Trophoblast cell (in vitro differentiated cells and primary cell): Measurements from ENCODE around the gene SPIN1.
"Not testable (repeated sequence)": the region's sequence is repeated elsewhere in the genome, so short reads cannot be mapped to it uniquely, and the experiment has no call there.

Experiments
- DNase-seq, 2 donors: peaks; one replicate each; pipeline ENCODE4 v3.0.0-alpha.2; 2016
- H2AFZ ChIP-seq: 2 replicates; pipeline ENCODE4 v1.6.1; 2013; ENCODE audit warnings: low read length, moderate library complexity, mild to moderate bottlenecking; ENCODE audit not compliant: insufficient read depth, poor library complexity
- H2AK5ac ChIP-seq: 2 replicates; pipeline ENCODE4 v1.6.1; 2013; ENCODE audit warnings: mild to moderate bottlenecking, low read length
- H2BK120ac ChIP-seq: 2 replicates; pipeline ENCODE4 v1.6.1; 2013; ENCODE audit warnings: low read length, mild to moderate bottlenecking, moderate library complexity; ENCODE audit not compliant: insufficient read depth, poor library complexity
- H2BK12ac ChIP-seq: 2 replicates; pipeline ENCODE4 v1.6.1; 2013; ENCODE audit warnings: mild to moderate bottlenecking, low read length, moderate library complexity
- H2BK5ac ChIP-seq: 2 replicates; pipeline ENCODE4 v1.6.1; 2013; ENCODE audit warnings: low read length, low read depth, moderate library complexity, mild to moderate bottlenecking; ENCODE audit not compliant: poor library complexity
- H3K14ac ChIP-seq: 2 replicates; pipeline ENCODE4 v1.6.1; 2013; ENCODE audit warnings: mild to moderate bottlenecking, low read length
- H3K18ac ChIP-seq: 2 replicates; pipeline ENCODE4 v1.6.1; 2013; ENCODE audit warnings: mild to moderate bottlenecking, low read length
- H3K23ac ChIP-seq: 2 replicates; pipeline ENCODE4 v1.6.1; 2013; ENCODE audit warnings: low read length
- H3K27ac ChIP-seq: 2 replicates; pipeline ENCODE4 v1.5.1; 2013; ENCODE audit warnings: low read depth, mild to moderate bottlenecking, inconsistent platforms, low read length, moderate library complexity
- H3K27me3 ChIP-seq: 2 replicates; pipeline ENCODE4 v1.6.1; 2013; ENCODE audit warnings: inconsistent platforms, mild to moderate bottlenecking, low read length, moderate library complexity; ENCODE audit not compliant: insufficient read depth
- H3K36me3 ChIP-seq, 2 experiments: 1 replicate in 1 of 2; 2 replicates in 1 of 2; pipeline ENCODE4 v1.6.1; 2013; ENCODE audit warnings: low read length in 2 of 2, mild to moderate bottlenecking in 2 of 2, moderate library complexity in 1 of 2; ENCODE audit not compliant: insufficient read depth in 2 of 2, control insufficient read depth in 1 of 2
- H3K4ac ChIP-seq: 2 replicates; pipeline ENCODE4 v1.6.1; 2013; ENCODE audit warnings: low read depth, mild to moderate bottlenecking, low read length, moderate library complexity
- H3K4me1 ChIP-seq, 2 experiments: 1 replicate in 1 of 2; 2 replicates in 1 of 2; pipeline ENCODE4 v1.6.1; 2013; ENCODE audit warnings: low read length in 2 of 2, mild to moderate bottlenecking in 2 of 2, moderate library complexity in 1 of 2; ENCODE audit not compliant: insufficient read depth in 2 of 2, control insufficient read depth in 1 of 2
- H3K4me2 ChIP-seq: 2 replicates; pipeline ENCODE4 v1.6.1; 2013; ENCODE audit warnings: inconsistent platforms, mild to moderate bottlenecking, low read length, moderate library complexity
- H3K4me3 ChIP-seq: 2 replicates; pipeline ENCODE4 v1.5.1; 2013; ENCODE audit warnings: mild to moderate bottlenecking, low read depth, low read length, inconsistent platforms
- H3K79me1 ChIP-seq: one replicate; pipeline ENCODE4 v1.6.1; 2013; ENCODE audit warnings: low read length
- H3K79me2 ChIP-seq: 2 replicates; pipeline ENCODE4 v1.6.1; 2013; ENCODE audit warnings: low read length, mild to moderate bottlenecking; ENCODE audit not compliant: control insufficient read depth, insufficient read depth, poor library complexity
- H3K9ac ChIP-seq: 2 replicates; pipeline ENCODE4 v1.6.1; 2013; ENCODE audit warnings: mild to moderate bottlenecking, low read length
- H3K9me3 ChIP-seq: 2 replicates; pipeline ENCODE4 v1.6.1; 2013; ENCODE audit warnings: low read depth, mild to moderate bottlenecking, control low read depth, inconsistent platforms, low read length; ENCODE audit not compliant: insufficient read depth
- H4K12ac ChIP-seq: 2 replicates; pipeline ENCODE4 v1.6.1; 2013; ENCODE audit warnings: low read depth, mild to moderate bottlenecking, low read length, moderate library complexity
- H4K8ac ChIP-seq: 2 replicates; pipeline ENCODE4 v1.6.1; 2013; ENCODE audit warnings: low read depth, mild to moderate bottlenecking, low read length, moderate library complexity
- H4K91ac ChIP-seq: one replicate; pipeline ENCODE4 v1.6.1; 2013; ENCODE audit warnings: low read depth, mild to moderate bottlenecking, low read length, moderate library complexity
- WGBS: extraction: QIAGEN DNeasy Blood & Tissue Kit; methylation state at CpG from one replicate; pipeline ENCODE4 v1.1.7; 2013; ENCODE audit warnings: missing lambda C conversion rate; ENCODE audit not compliant: insufficient read length, insufficient coverage; ENCODE audit errors: extremely low coverage; 5-methylcytosine and 5-hydroxymethylcytosine counted together

The SPIN1 gene

DNA sequence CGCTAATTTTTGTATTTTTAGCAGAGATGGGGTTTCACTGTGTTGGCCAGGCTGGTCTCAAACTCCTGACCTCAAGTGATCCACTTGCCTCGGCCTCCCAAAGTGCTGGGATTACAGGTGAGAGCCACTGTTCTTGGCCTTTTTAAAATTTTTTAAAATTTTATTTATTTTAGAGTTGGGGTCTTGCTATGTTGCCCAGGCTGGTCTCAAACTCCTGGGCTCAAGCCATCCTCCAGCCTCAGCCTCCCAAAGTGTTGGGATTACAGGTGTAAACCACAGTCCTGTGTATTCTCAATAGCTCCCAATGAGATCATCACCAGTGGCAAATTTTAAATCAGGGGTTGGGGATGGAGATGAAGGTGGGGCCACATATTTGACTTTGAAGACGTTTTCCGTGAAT lies 2.1 kb upstream of the SPIN1 start:
- not testable (repeated sequence) for H3K4me2 ChIP-seq

GRCh38 chr9:88387036-88387551 lies 1.1 kb upstream of the SPIN1 start:
- H2BK120ac ChIP-seq, result no peak overlapping the region
- H3K4me1 ChIP-seq, result peaks cover 3 to 11% of the 10 kb centered on the region in 2 experiments
- no CpG with 5 or more reads among the region's 14 CpGs for WGBS
- peaks cover 14% of the 10 kb centered on the region for H3K79me1 ChIP-seq
- H3K23ac ChIP-seq, result no peak overlapping the region
- H3K27ac ChIP-seq, result peak overlapping the region; percentile 93
- H4K8ac ChIP-seq, result peak overlapping the region; percentile 97
- peaks cover 21% of the 10 kb centered on the region for H3K79me2 ChIP-seq
- H3K9me3 ChIP-seq, result peaks cover 1% of the 10 kb centered on the region
- H3K4me2 ChIP-seq, result peak overlapping the region; percentile 79
- H2BK12ac ChIP-seq, result no peak overlapping the region
- no peak overlapping the region for H4K12ac ChIP-seq
- peak overlapping the region; percentile 92 for H4K91ac ChIP-seq
- H3K36me3 ChIP-seq, result peaks cover 0 to 5% of the 10 kb centered on the region in 2 experiments
- H3K14ac ChIP-seq, result peak overlapping the region; percentile 88
- no peak overlapping the region for H2AK5ac ChIP-seq
- H3K27me3 ChIP-seq, result no peaks in the 10 kb centered on the region
- peak overlapping the region; percentile 78 for H3K4me3 ChIP-seq
- DNase-seq, result peak in 1 of 2 donors; percentile 59
- peak overlapping the region; percentile 89 for H3K9ac ChIP-seq
- peak overlapping the region; percentile 98 for H3K18ac ChIP-seq
- H3K4ac ChIP-seq, result no peak overlapping the region
- H2BK5ac ChIP-seq, result peak overlapping the region; percentile 93
- H2AFZ ChIP-seq, result peak overlapping the region; percentile 53

More for the DNA sequence above, 2.1 kb upstream of the SPIN1 start:
- not testable (repeated sequence) for H2BK12ac ChIP-seq, H2AK5ac ChIP-seq, H4K12ac ChIP-seq, H2BK120ac ChIP-seq, H3K36me3 ChIP-seq, H3K4me3 ChIP-seq, H3K4ac ChIP-seq, H3K9me3 ChIP-seq, DNase-seq, H3K18ac ChIP-seq, H4K8ac ChIP-seq, H3K23ac ChIP-seq, H3K14ac ChIP-seq, H3K9ac ChIP-seq, H4K91ac ChIP-seq, H3K4me1 ChIP-seq, H3K27me3 ChIP-seq, H2AFZ ChIP-seq, H2BK5ac ChIP-seq, H3K27ac ChIP-seq
- H3K79me2 ChIP-seq, result peaks cover 17% of the 10 kb centered on the region
- peaks cover 14% of the 10 kb centered on the region for H3K79me1 ChIP-seq
- WGBS, result no CpG with 5 or more reads among the region's 4 CpGs

- H3K18ac ChIP-seq, result peak overlapping the region; percentile 98
- peaks cover 3 to 11% of the 10 kb centered on the region in 2 experiments for H3K4me1 ChIP-seq
- H3K79me1 ChIP-seq, result peaks cover 14% of the 10 kb centered on the region
- H3K4me3 ChIP-seq, result peak overlapping the region; percentile 78
- peak overlapping the region; percentile 86 for H4K12ac ChIP-seq
- peak overlapping the region; percentile 93 for H3K27ac ChIP-seq
- H3K36me3 ChIP-seq, result peaks cover 0 to 5% of the 10 kb centered on the region in 2 experiments
- WGBS, result no CpG with 5 or more reads among the region's 40 CpGs
- peak overlapping the region; percentile 75 for H2BK120ac ChIP-seq
- peak overlapping the region; percentile 96 for H2AK5ac ChIP-seq
- no peak overlapping the region for H3K23ac ChIP-seq
- peak overlapping the region; percentile 92 for H4K91ac ChIP-seq
- peaks cover 1% of the 10 kb centered on the region for H3K9me3 ChIP-seq
- H2BK5ac ChIP-seq, result peak overlapping the region; percentile 93
- peak overlapping the region; percentile 93 for H3K4ac ChIP-seq
- peak overlapping the region; percentile 64 for H2BK12ac ChIP-seq
- peak overlapping the region; percentile 79 for H3K4me2 ChIP-seq
- H2AFZ ChIP-seq, result peak overlapping the region; percentile 53
- peaks cover 24% of the 10 kb centered on the region for H3K79me2 ChIP-seq
- H4K8ac ChIP-seq, result peak overlapping the region; percentile 97
- DNase-seq, result peak; percentile 59 to 71
- H3K14ac ChIP-seq, result peak overlapping the region; percentile 88
- peak overlapping the region; percentile 89 for H3K9ac ChIP-seq
- H3K27me3 ChIP-seq, result no peaks in the 10 kb centered on the region
Observed at GRCh38 chr9:88387552-88388202, 567 bp upstream of the SPIN1 start.

GRCh38 chr9:88388886-88389605 lies 802 bp downstream of the SPIN1 start:
- H4K12ac ChIP-seq, result no peak overlapping the region
- H3K4me3 ChIP-seq, result peak overlapping the region; percentile 97
- H3K14ac ChIP-seq, result peak overlapping the region; percentile 90
- peak overlapping the region; percentile 8 for H2BK12ac ChIP-seq
- peaks cover 29% of the 10 kb centered on the region for H3K79me2 ChIP-seq
- H3K9me3 ChIP-seq, result peaks cover 1% of the 10 kb centered on the region
- H3K4ac ChIP-seq, result peak overlapping the region; percentile 77
- no CpG with 5 or more reads among the region's 71 CpGs for WGBS
- peak overlapping the region; percentile 68 for H4K8ac ChIP-seq
- no peaks in the 10 kb centered on the region for H3K27me3 ChIP-seq
- H3K4me2 ChIP-seq, result peak overlapping the region; percentile 74
- peaks cover 3 to 11% of the 10 kb centered on the region in 2 experiments for H3K4me1 ChIP-seq
- H2BK5ac ChIP-seq, result peak overlapping the region; percentile 100
- H2AFZ ChIP-seq, result no peak overlapping the region
- H2BK120ac ChIP-seq, result peak overlapping the region; percentile 91
- DNase-seq, result peak; percentile 84 to 93
- H3K79me1 ChIP-seq, result peaks cover 14% of the 10 kb centered on the region
- peak overlapping the region; percentile 100 for H3K27ac ChIP-seq
- H3K9ac ChIP-seq, result peak overlapping the region; percentile 95
- H3K23ac ChIP-seq, result no peak overlapping the region
- H3K18ac ChIP-seq, result peak overlapping the region; percentile 91
- peaks cover 0 to 5% of the 10 kb centered on the region in 2 experiments for H3K36me3 ChIP-seq
- H4K91ac ChIP-seq, result peak overlapping the region; percentile 80
- no peak overlapping the region for H2AK5ac ChIP-seq
